Measurements from ENCODE around the gene TARDBP.
A peak's percentile ranks its signal among the peaks of the same experiment; 100 is the strongest.
"Not testable (repeated sequence)": the region's sequence is repeated elsewhere in the genome, so short reads cannot be mapped to it uniquely, and the experiment has no call there.

Gene TARDBP

DNA sequence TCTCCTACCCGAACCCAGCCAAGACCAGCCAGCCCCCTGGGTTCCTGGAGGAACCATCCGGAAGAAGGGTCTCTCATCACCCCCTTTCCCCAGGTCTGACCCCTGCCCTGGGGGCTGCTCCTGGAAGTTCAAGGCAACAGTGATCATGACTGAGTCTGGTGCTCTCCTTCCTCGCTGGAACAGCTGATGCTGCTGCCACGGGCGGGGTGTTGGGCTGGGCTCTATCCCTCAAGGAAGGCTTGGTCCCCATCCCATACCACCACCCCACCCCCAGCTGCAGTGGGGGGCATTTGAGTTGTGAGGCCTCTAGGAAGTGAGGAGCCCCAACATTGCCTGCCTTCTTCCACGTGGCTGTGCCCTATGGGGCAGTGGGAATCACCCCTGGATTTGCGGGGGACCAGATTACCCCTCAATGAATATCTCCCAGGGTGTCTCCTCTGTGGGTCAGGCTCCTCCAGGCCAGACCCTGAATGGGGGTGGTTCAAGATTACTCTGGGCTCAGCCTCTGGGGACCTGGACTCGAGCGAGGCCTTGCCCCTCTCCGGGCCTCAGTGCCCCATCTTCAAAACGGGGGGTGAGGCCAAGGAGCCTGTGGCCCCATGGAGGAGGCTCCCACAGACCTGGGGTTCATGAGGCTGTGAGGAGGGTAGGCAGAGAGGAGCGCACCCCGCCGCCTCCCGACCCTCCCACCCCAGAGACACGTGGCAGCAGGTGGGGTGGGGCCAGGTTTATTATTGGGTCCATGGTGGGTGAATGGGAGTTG, 31.8 kb downstream of the TARDBP start:
- no peak for DNase-seq

DNA sequence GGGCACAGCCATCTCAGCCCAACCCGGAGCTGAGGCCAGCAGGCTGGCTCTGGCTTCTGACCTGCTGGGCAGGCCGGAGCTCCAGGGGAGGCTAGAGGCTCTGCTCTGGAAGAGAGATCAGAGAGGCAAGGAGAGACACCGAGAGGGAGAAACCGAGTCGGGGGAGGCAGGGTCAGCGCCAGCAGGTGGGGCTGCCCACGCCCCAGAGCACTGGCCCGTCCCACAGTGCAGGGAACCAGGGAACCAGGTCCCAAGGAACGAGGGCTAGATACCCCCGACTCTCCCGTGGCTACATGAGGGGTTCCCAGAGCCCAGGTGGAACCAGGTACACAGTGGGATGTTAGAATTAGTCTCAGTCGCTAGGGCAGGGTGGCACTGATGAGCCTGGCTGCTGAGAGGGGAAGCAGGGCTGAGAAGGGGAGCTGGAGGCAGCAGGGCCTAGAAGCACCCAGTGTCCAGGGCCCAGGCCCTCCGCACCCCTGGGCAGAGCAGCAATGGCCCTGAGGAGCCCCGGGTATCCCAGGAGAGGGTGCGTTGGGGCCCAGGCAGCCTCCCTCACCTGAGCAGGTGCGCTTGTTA, 32.5 kb downstream of the TARDBP start:
- DNase-seq, result no peak

DNA sequence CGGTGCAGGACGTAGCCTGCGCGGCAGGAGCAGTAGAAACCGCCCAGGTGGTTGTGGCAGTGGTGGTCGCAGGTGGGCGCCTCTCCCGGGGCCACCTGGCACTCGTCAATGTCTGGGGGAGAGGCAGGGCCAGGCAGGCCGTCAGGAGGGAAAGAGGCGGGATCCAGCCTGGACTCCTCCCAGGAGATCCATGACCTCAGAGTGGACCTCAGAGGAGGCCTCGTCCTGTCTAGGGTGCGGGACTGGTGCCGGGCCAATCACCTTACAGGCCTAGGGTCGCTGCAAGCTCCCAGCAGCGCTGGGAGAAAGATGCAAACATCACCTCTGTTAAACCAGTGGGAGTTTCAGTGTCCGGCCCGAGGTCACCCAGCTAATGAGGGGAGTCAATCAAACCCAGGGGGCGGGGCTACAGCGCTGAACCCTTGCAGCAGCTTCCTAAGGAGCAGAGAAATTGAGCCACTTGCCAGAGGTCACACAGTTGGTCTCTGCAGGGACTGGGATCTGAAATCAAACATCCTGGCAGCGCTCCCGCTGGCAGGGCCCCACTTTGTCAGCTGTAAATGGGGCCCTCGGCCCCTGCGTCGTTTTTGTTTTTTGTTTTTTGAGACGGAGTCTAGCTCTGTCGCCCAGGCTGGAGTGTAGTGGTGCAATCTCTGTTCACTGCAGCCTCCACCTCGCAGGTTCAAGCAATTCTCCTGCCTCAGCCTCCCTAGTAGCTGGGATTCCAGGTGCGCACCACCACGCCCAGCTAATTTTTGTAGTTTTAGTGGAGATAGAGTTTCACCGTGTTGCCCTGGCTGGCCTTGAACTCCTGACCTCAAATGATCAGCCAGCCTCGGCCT, 33.2 kb downstream of the TARDBP start:
- no peak for DNase-seq

DNA sequence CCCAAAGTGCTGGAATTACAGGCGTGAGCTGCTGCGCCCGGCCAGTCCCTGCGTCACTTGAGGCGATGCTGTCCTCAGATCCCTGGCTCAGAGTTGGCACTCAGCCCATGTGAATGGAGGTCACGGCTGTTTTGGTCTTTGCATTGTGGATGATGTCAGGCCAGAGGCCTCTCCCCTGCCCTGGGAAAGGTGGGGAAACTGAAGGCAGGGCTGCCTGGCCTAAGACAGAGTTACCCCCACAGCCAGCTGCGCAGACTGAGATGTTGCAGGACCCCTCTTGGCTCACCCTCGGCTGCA, 33.8 kb downstream of the TARDBP start:
- DNase-seq, result no peak

DNA sequence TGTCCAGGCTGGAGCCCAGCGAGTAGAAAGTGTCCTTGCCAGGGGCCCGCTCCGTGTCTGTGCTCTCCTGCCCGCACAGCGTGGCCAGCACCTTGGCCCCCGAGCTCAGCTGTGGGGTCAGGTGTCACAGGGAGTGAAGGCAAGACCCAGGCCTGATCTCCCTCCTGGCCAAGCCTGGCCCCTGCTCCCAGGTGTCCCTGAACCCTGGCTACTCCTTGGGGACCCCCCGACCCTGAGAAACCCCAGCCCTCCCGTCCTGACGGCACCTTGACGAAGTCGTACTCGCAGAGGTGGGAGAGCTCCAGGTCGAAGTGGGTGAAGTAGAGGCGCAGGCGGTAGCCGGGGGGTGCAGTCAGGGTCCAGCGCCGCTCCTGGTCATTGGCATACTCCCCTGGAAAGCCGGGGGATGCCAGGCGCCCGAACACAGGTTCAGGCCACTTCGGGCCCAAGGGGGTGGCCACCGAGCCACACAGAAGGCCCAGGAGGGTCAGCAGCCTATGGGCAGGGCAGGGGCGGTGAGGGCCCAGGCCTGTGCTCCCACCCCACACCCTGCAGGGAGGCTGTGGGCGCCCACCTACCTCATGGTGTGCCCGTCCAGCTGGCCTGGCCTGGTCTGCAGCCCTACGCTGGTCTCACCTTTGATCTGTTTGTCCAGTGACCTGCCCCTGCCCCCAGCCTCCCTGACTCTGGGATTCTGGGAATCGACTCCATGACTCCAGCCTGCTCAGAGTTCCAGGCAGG, 34.3 kb downstream of the TARDBP start, which contains the start of gene MASP2:
MASP2 (minus strand) TSS at position 615 of the 741 bp plus-strand sequence; CDS start at position 583, 32 bp downstream.
- no peak for DNase-seq

DNA sequence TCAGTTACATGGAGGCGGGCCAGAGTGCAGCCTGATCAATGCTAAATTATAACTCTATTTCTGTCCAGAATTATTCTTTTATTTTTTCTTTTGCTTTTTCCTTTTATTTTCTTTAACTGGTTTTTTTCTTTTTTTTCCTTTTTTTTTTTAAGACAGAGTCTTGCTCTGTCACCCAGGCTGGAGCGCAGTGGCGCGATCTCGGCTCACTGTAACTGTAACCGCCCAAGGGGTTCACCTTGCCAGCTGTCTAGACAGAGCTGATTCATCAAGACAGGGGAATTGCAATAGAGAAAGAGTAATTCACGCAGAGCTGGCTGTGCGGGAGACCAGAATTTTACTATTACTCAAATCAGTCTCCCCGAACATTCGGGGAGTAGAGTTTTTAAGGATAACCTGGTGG, 38.7 kb downstream of the TARDBP start:
- not testable (repeated sequence) for DNase-seq

DNA sequence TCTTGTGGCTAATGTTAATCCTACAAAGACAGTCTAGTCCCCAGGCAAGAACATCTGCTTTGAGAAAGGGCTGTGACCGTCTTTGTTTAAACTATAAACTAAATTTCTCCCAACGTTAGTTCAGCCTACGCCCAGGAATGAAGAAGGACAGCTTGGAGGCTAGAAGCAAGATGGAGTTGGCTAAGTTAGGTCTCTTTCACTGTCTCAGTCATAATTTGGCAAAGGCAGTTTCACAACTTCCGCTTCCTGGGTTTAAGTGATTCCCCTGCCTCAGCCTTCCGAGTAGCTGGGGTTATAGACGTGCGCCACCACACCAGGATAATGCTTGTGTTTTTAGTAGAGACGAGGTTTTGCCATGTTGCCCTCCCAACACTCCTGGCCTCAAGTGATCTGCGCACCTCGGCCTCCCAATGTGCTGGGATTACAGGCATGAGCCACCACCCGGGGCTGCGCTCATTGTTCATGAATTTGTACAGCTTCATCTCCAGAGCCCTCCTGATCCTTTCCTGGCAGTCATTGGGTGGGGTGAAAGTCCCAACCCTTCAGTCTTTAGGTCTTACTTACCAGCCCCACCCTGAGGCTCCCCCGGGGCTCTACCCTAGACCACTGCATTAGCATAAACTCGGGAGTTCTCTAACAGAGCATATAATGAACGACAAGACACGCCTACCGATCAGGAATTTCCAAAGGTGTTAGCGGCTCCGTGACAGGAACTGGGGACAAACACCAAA, 39.5 kb downstream of the TARDBP start:
- no peak for DNase-seq

DNA sequence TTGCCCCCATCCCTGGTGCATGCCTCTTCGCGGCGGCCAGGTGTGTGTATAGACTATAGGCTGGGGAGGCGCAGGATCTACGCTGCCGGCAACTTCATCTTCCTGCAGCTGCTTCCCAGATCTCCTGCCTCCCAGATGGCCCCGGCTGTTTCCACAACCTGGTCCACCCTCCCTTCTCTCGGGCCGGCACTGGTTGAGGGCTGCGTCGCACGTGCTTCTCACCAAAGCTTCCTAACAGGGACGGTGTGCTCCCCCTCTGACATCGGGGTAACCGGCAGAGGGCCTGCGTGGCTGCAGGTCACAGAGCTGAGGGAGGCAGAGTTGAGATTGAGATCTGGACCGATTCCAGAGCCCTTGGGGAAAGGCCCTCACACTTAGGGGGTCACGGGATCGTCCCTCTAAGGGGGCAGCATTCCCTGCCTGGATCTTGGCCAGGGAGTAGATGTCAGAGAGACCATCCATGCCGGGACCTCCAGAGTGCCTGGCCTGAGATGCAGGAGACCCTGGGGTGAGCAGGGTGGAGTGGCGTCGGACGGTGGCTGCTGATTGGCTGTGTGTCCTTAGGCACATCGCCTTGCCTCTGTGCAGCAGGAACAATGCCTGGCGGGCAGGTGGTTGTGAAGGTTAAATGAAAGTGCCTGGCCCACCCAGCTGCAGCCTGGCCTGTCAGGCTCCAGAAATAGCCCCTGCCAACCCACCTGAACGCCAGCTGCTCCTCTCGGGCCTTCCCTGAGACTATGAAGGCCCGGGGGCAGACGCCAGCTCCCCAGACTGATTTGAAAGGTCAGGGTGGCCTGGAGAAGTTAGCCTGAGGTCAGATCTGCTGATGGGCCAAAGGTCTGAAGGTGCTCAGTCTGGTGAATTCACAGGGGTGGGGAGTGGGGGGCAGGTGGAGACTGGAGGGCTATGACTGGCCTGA, 40.6 kb downstream of the TARDBP start:
- DNase-seq, result no peak

DNA sequence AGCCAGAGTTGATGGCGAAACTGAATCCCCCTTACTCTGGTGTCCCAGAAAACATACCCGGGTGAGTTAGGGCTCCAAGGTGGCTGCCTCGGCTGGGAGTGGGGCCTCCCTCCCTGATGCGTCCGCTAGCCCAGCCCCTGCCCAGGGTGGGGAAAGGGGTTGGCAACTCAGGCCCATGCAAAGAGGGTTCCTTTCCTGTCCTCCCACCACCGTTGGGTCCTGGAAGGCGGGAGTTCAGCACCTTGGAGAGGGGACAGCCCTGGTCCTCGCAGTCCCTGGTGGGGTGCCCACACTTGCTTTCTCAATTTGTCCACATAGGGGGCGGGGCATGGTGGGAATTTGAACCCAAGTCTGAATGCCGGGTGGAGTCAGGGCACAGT, 41.3 kb downstream of the TARDBP start:
- no peak for DNase-seq

DNA sequence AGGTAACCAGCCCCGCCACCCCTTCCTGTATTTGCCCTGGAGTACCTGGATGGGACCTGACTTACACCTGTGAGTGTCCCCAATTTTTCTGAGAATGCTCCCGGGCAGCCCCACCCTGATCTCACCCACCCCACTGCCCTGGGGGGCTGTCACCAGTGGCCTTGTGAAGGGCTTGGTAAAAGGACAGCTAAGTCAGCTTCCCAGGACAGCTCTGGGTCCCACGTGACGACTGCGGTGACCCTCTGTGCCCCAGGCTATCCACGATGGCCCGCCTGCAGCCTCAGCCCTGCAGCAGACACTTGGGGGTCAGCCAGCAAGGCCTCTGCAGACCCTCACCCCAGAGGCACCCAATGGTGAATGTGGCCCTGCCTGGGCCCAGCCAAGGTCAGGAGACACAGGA, 41.7 kb downstream of the TARDBP start:
- DNase-seq, result no peak

DNA sequence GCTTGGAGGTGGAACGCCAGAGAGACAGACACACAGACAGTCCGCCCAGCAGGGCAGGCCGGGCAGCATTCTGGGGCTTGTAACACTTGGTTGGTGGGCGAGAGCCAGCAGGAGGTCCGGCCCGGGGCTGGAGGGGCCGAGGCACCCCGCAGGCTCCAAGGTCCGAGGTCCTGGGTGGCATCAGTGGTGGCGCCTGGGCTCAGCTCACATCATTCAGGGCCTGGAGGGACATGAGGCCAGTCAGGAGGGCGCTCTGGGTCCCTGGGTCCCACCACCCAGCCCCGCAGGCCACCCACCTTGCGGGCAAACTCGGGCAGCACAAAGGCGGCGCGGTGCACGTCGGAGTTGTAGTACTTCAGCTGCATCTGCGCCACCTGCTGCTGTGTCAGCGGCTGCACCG, 42.2 kb downstream of the TARDBP start:
- DNase-seq, result no peak

DNA sequence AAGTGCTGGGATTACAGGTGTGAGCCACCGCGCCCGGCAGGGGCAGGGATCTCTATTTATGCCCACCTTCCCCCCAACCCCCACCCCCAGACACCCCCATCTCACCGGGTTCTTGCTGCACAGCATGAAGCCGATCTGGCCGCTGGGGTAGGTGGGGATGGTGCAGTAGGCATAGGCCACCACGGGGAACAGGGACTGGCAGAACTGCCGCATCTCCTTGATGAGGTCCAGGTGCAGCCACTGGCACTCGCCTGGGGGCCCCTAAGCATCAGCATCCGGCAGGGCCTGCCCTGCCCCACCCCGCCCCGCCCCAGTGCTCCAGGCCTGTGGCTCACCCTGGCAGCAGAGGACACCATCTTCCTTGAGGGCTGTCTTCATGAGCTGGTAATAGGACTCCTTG, 43.2 kb downstream of the TARDBP start:
- no peak for DNase-seq

DNA sequence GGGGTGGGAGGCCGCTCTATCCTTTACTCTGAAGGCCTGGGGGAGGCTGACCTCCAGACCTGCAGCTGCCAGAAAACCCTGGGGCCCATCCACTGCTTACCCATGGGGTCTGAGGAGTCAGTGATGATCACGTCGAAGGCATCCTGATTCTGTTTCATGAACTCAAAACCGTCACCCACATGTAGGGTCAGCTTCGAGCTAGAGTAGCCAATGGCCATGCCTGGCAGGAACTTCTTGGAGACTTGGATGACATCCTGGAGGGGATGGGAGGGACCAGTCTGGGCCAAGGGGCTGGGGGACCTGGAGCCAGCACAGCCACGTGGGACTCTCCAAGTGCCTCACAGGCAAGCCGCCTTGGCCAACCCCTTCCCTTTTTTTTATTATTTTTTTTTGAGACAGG, 44.0 kb downstream of the TARDBP start:
- DNase-seq, result no peak

DNA sequence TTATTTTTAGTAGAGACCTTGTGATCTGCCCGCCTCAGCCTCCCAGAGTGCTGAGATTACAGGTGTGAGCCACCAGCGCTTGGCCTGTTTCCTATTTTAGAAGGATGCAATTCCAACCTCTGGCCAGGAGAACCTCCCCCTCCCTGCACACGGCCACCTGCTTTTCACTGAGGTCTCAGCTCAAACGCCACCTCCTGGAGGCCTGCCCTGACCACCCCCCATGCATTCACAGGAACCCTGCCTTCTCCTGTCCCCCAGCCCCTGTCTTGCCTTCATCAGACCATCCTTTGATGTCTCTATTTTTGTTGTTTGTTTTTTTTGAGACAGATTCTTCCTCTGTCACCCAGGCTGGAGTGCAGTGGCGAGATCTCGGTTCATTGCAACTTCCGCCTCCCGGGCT, 45.0 kb downstream of the TARDBP start:
- DNase-seq, result no peak

DNA sequence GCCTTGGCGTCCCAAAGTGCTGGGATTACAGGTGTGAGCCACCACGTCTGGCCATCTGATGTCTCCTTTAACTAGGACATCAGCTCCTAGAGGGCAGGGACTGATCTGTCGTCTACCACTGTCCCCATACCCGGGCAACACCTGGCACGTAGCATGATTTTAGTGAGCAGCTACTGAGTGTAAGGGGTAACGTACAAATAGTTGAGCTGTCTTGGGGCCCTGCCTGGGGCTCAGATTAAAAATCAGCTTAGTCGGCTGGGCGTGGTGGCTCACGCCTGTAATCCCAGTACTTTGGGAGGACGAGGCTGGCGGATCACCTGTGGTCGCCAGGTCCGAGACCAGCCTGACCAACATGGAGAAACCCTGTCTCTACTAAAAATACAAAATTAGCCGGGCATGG, 45.6 kb downstream of the TARDBP start:
- no peak for DNase-seq

DNA sequence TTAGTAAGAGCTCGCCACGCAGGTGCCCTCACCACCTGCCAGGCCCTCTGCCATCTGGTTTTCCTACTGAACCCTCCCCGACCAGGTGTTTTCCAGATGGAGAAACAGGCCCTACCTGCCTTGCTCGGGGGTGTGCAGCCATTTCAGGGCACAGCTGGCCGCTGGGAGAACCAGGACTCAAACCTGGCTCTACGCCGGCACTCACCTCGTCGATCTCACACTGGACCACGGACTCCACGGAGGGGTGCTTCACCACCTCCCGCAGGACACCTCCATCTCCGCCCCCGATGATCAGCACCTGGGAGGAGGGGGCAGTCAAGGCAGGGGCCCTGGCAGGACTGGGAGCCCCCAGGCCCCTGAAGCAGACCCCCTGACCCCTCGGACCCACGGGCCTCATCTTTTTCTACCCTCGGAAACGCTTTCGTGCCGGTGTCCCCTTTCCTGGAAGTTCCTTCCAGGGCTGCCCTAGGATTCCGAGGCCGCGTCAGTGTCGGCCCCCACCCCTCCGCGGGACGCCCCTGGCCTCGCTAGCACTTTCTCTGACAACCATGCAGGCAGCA, 46.2 kb downstream of the TARDBP start:
- no peak for DNase-seq

DNA sequence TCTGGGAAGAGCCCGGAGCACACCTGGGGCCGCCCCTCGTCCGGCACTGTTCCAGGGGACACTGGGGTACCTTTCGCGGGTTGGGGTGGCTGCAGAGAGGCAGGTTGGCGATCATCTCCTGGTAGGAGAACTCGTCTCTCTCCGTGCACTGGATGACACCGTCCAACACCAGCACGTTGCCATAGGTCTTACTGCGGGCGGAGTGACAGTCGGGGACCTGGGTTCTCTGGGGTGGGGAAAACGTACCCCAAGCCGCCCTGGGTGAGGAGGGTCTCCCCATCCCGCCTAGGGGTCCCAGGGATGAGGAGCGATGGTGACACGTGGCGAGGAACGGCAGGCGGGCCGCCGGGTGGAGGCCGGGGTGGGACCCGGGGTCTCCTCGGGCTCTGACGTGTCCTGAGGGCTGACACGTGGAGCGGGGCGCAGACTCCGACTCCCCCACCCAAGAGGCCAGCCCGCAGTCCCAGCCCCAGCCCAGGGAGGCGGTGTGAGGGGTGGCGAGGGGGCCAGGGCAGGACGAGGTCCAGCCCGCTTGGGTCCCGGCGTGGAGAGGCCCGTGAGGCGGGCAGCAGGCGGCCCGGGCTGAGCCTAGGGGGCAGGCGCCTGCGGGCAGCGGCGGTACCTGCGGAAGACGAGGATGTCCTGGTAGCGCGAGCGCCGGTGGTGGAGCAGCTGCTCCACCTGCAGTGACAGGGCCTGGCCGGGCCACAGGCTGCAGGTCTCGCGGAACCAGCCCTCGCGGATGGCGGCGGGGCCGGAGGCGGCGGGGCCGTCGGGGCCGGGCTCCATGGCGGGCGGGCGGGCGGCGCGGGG, 46.9 kb downstream of the TARDBP start:
- DNase-seq, result no peak

DNA sequence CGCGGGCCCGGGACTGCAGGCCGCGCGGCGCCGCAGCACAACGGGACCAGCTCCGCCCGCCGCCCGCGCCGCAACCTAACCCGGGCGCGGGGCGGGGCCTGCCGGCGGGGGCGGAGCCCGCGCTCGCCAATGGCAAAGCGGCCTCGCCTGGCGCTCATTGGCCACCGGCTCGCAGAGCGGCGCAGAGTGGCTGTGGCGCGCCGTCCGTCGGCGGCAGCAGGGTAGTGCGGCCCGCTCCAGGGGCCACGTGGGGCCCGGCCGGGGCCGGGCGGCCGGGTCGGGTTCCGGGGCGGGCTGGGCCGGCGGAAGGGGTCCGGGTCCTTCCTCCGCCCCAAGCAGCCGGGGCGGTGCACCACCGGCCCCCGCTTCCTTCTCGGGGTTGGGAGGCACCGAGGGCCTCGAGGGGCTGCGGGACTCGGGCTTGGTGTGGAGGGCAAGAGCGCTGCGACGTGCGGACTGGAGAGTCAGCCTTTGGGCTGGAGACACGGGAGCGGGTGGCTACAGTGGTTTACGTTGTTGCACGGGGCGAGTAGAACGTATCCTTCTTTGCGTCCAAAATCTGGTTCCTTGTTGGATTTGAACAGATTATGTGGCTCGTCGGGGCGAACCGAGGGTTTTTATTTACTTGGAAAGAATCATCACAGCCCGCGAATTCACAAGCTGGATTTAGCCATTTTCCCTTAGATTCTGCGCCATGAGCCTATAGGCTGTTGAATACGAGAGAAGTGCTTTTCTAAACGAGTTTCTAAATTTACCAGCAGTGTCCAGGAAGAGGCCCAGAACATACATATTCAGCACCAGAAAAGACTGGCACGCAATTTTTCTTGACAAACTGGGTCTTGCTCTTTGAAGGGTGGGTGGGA, 47.7 kb downstream of the TARDBP start, which contains the start of gene SRM:
SRM (minus strand) TSS at position 51 of the 863 bp plus-strand sequence. CDS start 75 bp downstream, outside the sequence.
- peak; percentile 46 to 52 for DNase-seq
